DMS79 (cell line): Measurements from ENCODE around the gene UBE2K.
"Not testable (repeated sequence)": the region's sequence is repeated elsewhere in the genome, so short reads cannot be mapped to it uniquely, and the experiment has no call there.

ENCODE experiments used
- DNase-seq: peaks from one replicate; lab custom pipeline; 2025; lab: John Stamatoyannopoulos, UW

Gene UBE2K

GRCh38 chr4:39697740-39698423 lies at the start of gene UBE2K:
Gene UBE2K, plus strand, starts transcription at chr4:39698136. Its CDS starts 192 bp downstream, at chr4:39698328.
- peak; percentile 41 for DNase-seq

- no peak for DNase-seq
These were observed 49.7 kb upstream of the UBE2K start for GRCh38 chr4:39648213-39648612.

- DNase-seq = no peak
These were observed 48.9 kb upstream of the UBE2K start for GRCh38 chr4:39648827-39649558.

- no peak for DNase-seq
These were observed 48.2 kb upstream of the UBE2K start for GRCh38 chr4:39649639-39650265.

- not testable (repeated sequence) for DNase-seq
These were observed 46.4 kb upstream of the UBE2K start for GRCh38 chr4:39651586-39651985.

- DNase-seq = no peak
These were observed 42.7 kb upstream of the UBE2K start for GRCh38 chr4:39655211-39655610.

- no peak for DNase-seq
These were observed 42.1 kb upstream of the UBE2K start for GRCh38 chr4:39655876-39656275.

- not testable (repeated sequence) for DNase-seq
These were observed 41.3 kb upstream of the UBE2K start for GRCh38 chr4:39656638-39657037.

GRCh38 chr4:39657465-39657864 lies 40.5 kb upstream of the UBE2K start:
- DNase-seq = no peak

GRCh38 chr4:39658756-39659155 lies 39.2 kb upstream of the UBE2K start:
- DNase-seq = no peak

- DNase-seq = no peak
These were observed 37.9 kb upstream of the UBE2K start for GRCh38 chr4:39660045-39660444.

GRCh38 chr4:39660757-39661156 lies 37.2 kb upstream of the UBE2K start:
- no peak for DNase-seq

- no peak for DNase-seq
These were observed 35.3 kb upstream of the UBE2K start for GRCh38 chr4:39662683-39663082.

GRCh38 chr4:39664828-39665731 lies 32.9 kb upstream of the UBE2K start:
- DNase-seq = no peak

GRCh38 chr4:39667706-39668105 lies 30.2 kb upstream of the UBE2K start:
- no peak for DNase-seq

- DNase-seq = no peak
These were observed 29.0 kb upstream of the UBE2K start for GRCh38 chr4:39668887-39669286.

- not testable (repeated sequence) for DNase-seq
These were observed 27.6 kb upstream of the UBE2K start for GRCh38 chr4:39670296-39670695.

GRCh38 chr4:39675681-39676080 lies 22.3 kb upstream of the UBE2K start:
- DNase-seq = not testable (repeated sequence)

- DNase-seq = not testable (repeated sequence)
These were observed 16.9 kb upstream of the UBE2K start for GRCh38 chr4:39681003-39681402.

GRCh38 chr4:39682138-39682537 lies 15.8 kb upstream of the UBE2K start:
- DNase-seq = no peak

- DNase-seq = no peak
These were observed 11.9 kb upstream of the UBE2K start for GRCh38 chr4:39685990-39686389.

- DNase-seq = no peak
These were observed 10.9 kb upstream of the UBE2K start for GRCh38 chr4:39687014-39687413.
